SH-SY5Y (cell line): ENCODE measurements around the gene THSD4.

Experiments
- GATA2 ChIP-seq: IDR thresholded peaks from 2 replicates; pipeline ENCODE4 v1.6.1; 2011; ENCODE audit warnings: mild to moderate bottlenecking, low read depth, low read length
- GATA3 ChIP-seq: IDR thresholded peaks from 2 replicates; pipeline ENCODE4 v1.6.1; 2011; ENCODE audit warnings: low read depth, mild to moderate bottlenecking, low read length, moderate library complexity

DNA sequence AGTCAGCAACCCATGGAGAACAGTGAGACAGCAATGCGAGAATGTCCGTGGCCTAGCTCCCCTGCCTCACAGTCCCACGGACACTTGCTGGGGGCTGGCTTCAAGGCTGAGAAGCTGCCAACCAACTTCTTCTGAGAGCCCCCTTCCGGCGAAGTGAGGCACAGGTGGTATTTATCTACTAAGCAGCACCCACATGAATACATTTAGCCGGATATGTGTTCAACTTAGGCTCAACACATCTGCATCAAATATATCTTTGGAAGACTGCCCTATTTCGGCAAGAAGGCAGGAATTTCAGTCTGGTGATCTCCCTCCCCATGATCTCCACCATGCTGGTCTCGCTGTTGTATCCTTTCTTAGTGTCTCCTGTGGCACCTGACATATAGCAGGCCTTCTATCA lies 354.1 kb downstream of the THSD4 start:
- TF ChIP-seq GATA2 (no peak), GATA3 (no peak)
